Thyroid gland (tissue), 4 donors: ENCODE results near the gene PROM1. TPM values are rescaled to one million over a fixed set of nuclear protein-coding genes. Genes with fewer than 3 reads are reported as not detected.

ENCODE experiments used
- DNase-seq, 2 donors: peaks; one replicate each; pipeline ENCODE4 v3.0.0-alpha.2; 2019
- H3K27ac ChIP-seq, 3 donors: fragments of 200-600 bp; sonication (generic); 1 replicate in 2 of 3; 2 replicates in 1 of 3; pipeline ENCODE4 v1.5.1; 2016 to 2019; ENCODE audit warnings: mild to moderate bottlenecking in 1 of 3, moderate library complexity in 1 of 3
- H3K27me3 ChIP-seq: fragments of 200-600 bp; sonication (generic); one replicate; pipeline ENCODE4 v1.5.1; 2019
- H3K36me3 ChIP-seq, 2 donors: fragments of 200-600 bp; sonication (generic); one replicate each; pipeline ENCODE4 v1.5.1; 2016 to 2019
- H3K4me1 ChIP-seq, 2 donors: fragments of 200-600 bp; sonication (generic); one replicate each; pipeline ENCODE4 v1.5.1; 2017 to 2019
- H3K4me3 ChIP-seq, 3 donors: fragments of 200-600 bp; sonication (generic); replicated peaks in 1 of 3; 1 replicate in 2 of 3; 2 replicates in 1 of 3; pipeline ENCODE4 v1.5.1; 2016; ENCODE audit warnings: mild to moderate bottlenecking in 1 of 3
- H3K9me3 ChIP-seq: fragments of 200-600 bp; sonication (generic); one replicate; pipeline ENCODE4 v1.5.1; 2017
- POLR2A ChIP-seq, 2 donors: fragments of 450-650 bp; IDR thresholded peaks; one replicate each; pipeline ENCODE4 v1.6.1; 2017; ENCODE audit warnings: antibody characterized with exemption in 2 of 2, mild to moderate bottlenecking in 2 of 2, moderate library complexity in 1 of 2
- WGBS, 2 donors: methylation state at CpG; one replicate each; pipeline ENCODE4 v1.1.5; 2017; 5-methylcytosine and 5-hydroxymethylcytosine counted together
- intact Hi-C: fragments of 100-400 bp; cut with DNase I; formaldehyde crosslinking; loops from one replicate; pipeline ENCODE4 v1.15.1; 2023
- total RNA-seq, 4 donors: library from RNA; depleted of rRNA; stranded (reverse); fragments of >200 nt; gene quantifications; one replicate each; pipeline ENCODE4 v1.2.3, GENCODE V29; 2016
- TF ChIP-seq, protein P1 (sequence below), 6 experiments: fragments of 200-600 bp in 3 of 6; fragments of 450-650 bp in 3 of 6; sonication (generic) in 3 of 6; IDR thresholded peaks; one replicate each; pipeline ENCODE4 v1.5.1; 2016 to 2019; ENCODE audit warnings: antibody characterized with exemption in 6 of 6, mild to moderate bottlenecking in 2 of 6, inconsistent platforms in 1 of 6, moderate library complexity in 1 of 6

PROM1 gene
- total RNA-seq, 4 donors from 2014 or later, result 0.67 to 9.9 (median 2.3) TPM

GRCh38 chr4:16102356-16102755 lies 18.5 kb upstream of the PROM1 start:
- TF ChIP-seq, protein P1, sequence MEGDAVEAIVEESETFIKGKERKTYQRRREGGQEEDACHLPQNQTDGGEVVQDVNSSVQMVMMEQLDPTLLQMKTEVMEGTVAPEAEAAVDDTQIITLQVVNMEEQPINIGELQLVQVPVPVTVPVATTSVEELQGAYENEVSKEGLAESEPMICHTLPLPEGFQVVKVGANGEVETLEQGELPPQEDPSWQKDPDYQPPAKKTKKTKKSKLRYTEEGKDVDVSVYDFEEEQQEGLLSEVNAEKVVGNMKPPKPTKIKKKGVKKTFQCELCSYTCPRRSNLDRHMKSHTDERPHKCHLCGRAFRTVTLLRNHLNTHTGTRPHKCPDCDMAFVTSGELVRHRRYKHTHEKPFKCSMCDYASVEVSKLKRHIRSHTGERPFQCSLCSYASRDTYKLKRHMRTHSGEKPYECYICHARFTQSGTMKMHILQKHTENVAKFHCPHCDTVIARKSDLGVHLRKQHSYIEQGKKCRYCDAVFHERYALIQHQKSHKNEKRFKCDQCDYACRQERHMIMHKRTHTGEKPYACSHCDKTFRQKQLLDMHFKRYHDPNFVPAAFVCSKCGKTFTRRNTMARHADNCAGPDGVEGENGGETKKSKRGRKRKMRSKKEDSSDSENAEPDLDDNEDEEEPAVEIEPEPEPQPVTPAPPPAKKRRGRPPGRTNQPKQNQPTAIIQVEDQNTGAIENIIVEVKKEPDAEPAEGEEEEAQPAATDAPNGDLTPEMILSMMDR (IDR thresholded peaks at IDR 0.05), result no peak
- TF ChIP-seq POLR2A (IDR thresholded peaks at IDR 0.05), result no peak
- H3K4me3 ChIP-seq, result no peak overlapping the region
- DNase-seq, result no peak
- WGBS, 2 donors, result 89% methylated on average over 7 of the region's 7 CpGs
- intact Hi-C loops, result no loop called here
- no peaks in the 10 kb centered on the region for H3K9me3 ChIP-seq
- no peak overlapping the region for H3K27ac ChIP-seq
- H3K27me3 ChIP-seq, result no peaks in the 10 kb centered on the region
- H3K36me3 ChIP-seq, result no peaks in the 10 kb centered on the region
- no peaks in the 10 kb centered on the region for H3K4me1 ChIP-seq

DNA sequence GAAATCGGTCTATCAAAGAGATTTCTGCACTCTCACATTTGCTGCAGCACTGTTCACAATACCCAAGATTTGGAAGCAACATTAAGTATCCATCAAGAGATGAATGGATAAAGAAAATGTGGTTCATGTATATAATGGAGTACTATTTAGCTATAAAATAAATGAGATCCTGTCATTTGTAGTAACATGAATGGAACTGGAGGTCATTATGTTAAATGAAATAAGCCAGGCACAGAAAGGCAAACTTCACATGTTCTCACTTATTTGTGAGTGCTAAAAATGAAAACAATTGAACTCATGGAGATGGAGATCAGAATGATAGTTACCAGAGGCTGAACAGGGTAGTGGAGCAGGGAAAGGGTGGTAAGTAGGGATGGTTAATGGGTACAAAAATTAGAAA lies 17.0 kb upstream of the PROM1 start:
- 75 to 82% methylated on average over 1 of the region's 1 CpG for WGBS, 2 donors
- TF ChIP-seq, protein P1 (IDR thresholded peaks at IDR 0.05), result no peak
- no peak for TF ChIP-seq POLR2A (IDR thresholded peaks at IDR 0.05)
- no peak for DNase-seq
- no peaks in the 10 kb centered on the region for H3K27me3 ChIP-seq
- no peaks in the 10 kb centered on the region for H3K9me3 ChIP-seq
- no peaks in the 10 kb centered on the region for H3K4me1 ChIP-seq
- H3K27ac ChIP-seq, result no peak overlapping the region
- no peaks in the 10 kb centered on the region for H3K36me3 ChIP-seq
- H3K4me3 ChIP-seq, result no peak overlapping the region
- intact Hi-C loops, result no loop called here

GRCh38 chr4:16092682-16093319 lies 9.0 kb upstream of the PROM1 start:
- intact Hi-C loops, result no loop called here
- TF ChIP-seq, protein P1 (IDR thresholded peaks at IDR 0.05), result no peak
- TF ChIP-seq POLR2A (IDR thresholded peaks at IDR 0.05), result no peak
- no peak overlapping the region for H3K4me3 ChIP-seq
- H3K4me1 ChIP-seq, result no peaks in the 10 kb centered on the region
- H3K36me3 ChIP-seq, result no peaks in the 10 kb centered on the region
- no peaks in the 10 kb centered on the region for H3K9me3 ChIP-seq
- no peak for DNase-seq
- H3K27me3 ChIP-seq, result no peaks in the 10 kb centered on the region
- no peak overlapping the region for H3K27ac ChIP-seq
- 88 to 91% methylated on average over 4 of the region's 4 CpGs for WGBS, 2 donors

- Histone ChIP-seq H3K27ac (no peak overlapping the region), H3K36me3 (no peaks in the 10 kb centered on the region), H3K4me1 (no peaks in the 10 kb centered on the region), H3K9me3 (no peaks in the 10 kb centered on the region), H3K4me3 (no peak overlapping the region), H3K27me3 (no peaks in the 10 kb centered on the region)
- 79 to 92% methylated on average over 2 of the region's 2 CpGs for WGBS, 2 donors
- TF ChIP-seq POLR2A (IDR thresholded peaks at IDR 0.05), result no peak
- no peak for DNase-seq
- intact Hi-C loops, result no loop called here
These were observed 6.4 kb upstream of the PROM1 start for GRCh38 chr4:16090096-16090705.

DNA sequence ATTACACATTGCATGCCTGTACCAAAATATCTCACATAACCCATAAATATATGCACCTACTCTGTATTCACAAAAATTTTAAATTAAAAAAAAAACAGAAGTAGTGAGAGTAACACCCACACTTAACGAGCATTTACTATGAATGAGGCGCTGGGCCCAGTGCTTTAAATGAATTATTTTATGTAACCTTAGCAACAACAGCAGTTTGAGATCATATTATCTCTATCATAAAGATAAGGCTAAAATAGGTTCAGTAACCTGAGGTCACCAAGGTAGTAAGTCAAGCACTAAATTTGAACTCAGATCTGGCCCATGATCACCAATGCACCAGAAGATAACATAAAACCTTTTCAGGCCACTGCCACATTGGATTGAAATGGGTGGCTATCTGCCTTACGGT lies 5.3 kb upstream of the PROM1 start:
- Histone ChIP-seq H3K4me3 (no peak overlapping the region), H3K27me3 (no peaks in the 10 kb centered on the region), H3K9me3 (no peaks in the 10 kb centered on the region), H3K36me3 (no peaks in the 10 kb centered on the region), H3K4me1 (no peaks in the 10 kb centered on the region), H3K27ac (no peak overlapping the region)
- WGBS, 2 donors, result 96 to 98% methylated on average over 3 of the region's 3 CpGs
- TF ChIP-seq, protein P1 (IDR thresholded peaks at IDR 0.05), result no peak
- TF ChIP-seq POLR2A (IDR thresholded peaks at IDR 0.05), result no peak
- intact Hi-C loops, result no loop called here
- DNase-seq, result no peak
